Measurements from ENCODE around the gene CALML5.
"Not testable (repeated sequence)": the region's sequence is repeated elsewhere in the genome, so short reads cannot be mapped to it uniquely, and the experiment has no call there.

The CALML5 gene

GRCh38 chr10:5479481-5480161, 19.7 kb downstream of the CALML5 start:
- DNase-seq = no peak

DNA sequence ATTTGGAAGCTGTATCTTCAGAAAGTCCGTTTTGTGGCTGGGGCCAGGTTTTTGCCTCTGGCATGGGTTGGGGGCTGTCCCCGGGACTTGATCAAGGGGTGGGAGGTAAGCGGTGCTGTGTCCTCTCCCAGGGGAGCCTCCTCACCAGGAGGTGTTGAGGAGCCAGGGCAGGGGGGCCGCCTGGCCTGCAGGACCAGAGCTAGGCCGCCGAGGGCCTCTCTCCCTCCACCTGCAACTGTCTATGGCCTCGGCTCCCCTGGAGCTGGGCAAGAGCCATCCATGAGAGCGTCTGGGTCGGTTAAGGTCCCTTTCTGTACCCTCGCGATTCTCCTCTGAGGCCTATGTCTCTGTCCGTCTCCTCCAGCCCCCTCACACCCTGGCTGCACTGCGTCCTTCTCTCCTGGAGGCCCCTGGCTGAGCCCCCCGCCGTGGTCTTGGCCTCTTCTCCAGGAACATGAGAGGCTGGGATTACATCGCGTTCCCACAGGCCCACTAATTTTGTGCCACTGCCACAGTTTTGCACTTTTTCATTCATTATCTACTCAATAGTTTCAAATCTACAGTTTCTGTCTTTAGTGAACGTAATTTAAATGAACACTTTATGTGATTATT, 20.6 kb downstream of the CALML5 start:
- DNase-seq = no peak

DNA sequence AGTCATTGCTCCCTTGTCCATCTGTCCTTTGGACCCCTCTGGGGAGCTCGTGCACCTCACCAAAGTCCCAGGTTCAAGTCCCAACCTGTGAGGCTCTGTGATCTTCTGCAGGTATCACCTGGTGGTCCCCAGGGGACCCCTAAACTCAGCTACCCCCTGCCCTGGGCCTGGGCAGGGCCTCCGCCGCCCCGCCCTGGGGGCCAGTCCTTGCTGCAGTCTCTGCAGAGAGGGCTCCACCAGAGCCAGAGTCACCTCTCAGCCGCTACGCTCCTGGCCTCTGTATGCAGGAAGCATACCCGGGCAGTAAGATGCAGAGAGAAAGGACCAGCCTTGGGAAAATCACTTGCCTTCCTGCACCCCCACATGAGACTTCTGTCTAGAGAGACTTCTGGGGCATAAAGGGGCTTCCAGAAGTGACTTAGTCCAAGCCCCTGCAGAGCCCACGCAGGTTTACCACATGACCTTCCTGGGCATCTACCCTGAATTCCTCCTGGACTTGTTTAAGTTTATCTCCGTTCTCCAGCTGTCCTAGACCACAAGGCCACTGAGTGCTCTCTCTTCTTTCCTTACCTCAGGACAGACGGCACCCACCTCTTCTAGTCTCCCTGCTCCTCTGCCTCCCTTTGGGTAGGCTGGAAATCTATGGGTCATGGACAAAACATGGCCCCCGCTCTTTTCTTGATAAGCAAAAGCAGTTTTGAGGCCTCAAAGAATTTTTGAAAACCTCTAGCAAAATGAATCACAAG, 21.2 kb downstream of the CALML5 start:
- no peak for DNase-seq

- DNase-seq = no peak
These were observed 22.3 kb downstream of the CALML5 start for GRCh38 chr10:5476918-5477525.

DNA sequence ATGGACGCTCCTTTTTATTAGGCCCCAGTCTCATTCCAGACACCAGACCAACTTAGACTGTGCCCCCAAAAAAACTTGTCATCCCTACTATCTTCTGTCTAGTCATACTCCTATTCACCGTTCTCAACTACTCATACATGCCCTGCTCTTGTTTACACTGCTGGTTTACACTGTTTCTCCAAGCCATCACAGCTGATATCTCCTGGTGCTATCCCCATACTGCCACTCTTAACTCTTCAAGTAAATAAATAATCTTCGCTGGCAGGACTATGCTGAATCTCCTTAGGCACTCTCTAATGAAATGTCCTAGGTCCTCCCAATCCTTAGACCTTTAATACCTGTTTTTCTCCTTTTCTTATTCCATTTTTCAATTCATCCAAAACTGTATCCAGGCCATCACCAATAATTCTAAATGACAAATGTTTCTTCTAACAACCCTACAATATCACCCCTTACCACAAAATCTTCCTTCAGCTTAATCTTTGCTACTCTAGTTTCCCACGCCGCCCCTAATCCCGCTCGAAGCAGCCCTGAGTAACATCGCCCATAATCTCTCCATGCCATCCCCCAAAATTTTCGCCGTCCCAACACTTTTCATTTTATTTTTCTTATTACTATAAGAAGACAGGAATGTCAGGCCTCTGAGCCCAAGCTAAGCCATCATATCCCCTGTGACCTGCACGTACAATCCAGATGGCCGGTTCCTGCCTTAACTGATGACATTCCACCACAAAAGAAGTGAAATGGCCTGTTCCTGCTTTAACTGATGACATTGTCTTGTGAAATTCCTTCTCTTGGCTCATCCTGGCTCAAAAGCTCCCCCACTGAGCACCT, 23.2 kb downstream of the CALML5 start:
- not testable (repeated sequence) for DNase-seq

GRCh38 chr10:5475088-5475487, 24.3 kb downstream of the CALML5 start:
- DNase-seq = not testable (repeated sequence)

GRCh38 chr10:5474642-5475041, 24.7 kb downstream of the CALML5 start:
- not testable (repeated sequence) for DNase-seq

DNA sequence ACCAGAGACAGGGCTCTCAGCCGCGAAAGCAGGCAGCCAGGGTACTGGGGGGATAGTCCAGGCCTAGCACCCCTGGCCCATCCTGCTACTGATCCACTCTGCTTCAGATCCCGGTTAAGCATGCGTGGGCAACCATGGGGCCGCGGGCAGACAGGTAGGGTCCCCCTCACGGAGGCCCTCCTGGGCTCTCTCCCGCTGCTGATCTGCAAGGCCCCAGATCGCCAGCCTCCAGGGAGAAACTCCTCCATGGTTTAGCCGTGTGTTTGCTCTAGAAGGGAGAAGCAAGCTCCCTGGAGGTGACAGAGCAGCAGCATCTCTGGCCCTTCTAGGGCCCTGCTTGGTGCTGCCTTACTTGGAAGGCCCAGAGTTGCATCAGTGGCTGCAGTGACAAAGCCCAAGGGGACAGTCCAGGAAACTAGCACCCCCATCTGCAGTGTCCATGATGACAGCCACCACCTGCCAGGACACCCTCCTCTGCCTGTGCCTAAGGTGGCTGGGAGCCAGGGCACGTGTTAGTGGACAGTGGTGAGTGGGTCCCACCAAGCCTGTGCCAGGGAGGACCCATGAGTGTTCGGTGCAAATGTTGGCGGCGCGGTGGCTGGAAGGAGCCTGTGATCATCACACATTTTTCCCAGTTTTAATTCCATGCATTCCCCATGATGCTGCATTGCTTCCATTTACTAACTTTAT, 29.2 kb downstream of the CALML5 start:
- DNase-seq = no peak

DNA sequence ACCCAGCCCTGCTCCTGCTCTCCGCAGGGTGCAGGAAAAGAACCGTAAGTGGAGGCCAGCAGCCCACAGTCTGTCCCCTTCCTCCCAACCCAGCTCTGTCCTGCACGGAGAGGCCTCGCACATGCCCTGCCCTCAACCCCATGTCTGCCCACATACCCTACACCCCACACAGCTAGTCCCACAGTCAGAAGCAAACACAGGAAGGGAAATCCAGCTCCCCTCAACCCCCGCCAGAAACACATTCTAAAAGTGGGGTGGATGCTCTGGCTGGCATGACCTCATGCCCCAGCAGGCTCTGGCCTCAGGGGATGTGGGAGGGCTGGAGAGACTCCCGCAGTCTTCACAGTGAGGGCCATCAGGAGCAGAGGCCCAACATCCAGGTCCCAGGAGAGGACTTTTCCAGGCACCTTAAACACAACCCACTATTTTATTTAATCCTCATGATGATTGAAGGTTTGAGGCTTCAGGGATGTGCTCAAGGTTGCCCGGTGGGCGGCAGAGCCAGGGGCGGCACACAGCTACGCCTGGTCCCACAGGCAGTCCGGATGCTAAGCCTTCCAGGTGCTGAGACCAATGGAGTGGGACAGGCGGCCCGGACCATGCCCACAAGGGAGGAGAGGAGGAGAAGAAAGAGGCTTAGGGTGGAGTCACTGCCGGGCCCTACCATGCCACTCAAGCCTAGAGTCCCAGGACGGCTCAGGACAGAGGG, 29.9 kb downstream of the CALML5 start:
- no peak for DNase-seq

DNA sequence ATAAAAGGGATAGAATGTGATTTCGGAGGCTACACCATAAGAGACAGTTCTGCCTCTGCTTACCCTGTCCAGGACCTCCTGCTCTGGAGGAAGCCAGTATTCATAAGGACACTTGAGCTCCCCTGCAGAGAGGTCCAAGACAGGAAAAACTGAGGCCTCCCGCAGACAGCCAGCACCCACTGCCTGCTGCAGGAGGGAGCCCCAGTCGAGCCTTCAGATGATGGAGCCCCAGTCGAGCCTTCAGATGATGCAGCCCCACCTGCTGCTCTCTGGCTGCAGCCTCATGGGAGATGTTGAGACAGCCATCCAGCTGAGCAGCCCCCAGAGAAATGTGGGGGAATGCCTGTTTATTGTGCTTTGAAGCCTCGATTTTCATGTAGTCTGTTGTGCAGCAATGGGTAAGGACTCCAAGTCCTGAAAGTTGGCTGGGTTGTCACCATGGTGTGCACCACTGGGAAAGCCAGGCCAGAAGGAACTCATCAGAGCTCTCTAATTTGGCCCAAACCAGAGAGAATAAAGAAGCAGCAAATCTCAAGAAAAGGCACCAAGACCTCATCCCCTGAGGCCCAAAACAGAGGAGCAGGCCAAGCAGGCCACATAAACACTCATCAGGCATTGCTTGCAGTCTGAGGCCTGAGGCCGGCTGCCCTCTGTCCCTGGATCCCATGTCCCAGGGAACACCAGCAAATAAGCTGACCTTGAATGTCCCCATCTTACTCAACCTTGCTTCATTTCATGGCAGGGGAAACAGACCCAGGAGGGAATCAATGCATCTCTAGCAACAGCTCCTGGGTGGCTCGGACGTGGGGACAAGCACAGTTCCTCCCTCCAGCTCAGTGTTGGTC, 30.9 kb downstream of the CALML5 start:
- no peak for DNase-seq

DNA sequence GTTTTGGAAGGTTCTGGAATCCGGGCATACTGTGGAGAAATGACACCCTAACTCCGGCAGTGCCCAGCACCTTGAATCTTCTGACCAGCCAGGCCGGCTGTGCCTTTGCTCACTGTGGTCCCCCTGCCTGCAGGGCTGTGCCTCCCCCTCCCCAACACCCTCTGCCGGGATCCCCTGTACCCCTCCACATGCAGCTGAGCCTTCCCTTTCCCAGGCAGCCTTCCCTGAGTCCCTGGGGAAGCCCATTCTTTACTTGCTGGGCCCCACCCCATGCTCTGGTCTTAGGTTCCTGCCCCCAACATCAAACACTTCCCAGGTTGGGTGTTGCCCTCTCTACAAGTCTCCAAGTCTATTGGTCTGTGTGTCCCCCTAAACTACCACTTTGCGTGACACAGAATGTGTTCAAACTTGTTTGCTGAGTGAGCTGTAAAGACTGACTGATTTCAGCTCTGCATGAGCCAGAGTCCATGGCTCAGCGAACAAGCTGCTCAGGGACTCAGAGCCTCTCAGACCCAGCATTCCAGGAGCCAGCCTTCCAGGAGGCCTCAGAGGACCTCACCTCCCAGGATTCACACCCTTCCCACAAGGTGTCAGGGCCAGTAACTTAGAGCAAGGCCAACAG, 31.6 kb downstream of the CALML5 start:
- no peak for DNase-seq

DNA sequence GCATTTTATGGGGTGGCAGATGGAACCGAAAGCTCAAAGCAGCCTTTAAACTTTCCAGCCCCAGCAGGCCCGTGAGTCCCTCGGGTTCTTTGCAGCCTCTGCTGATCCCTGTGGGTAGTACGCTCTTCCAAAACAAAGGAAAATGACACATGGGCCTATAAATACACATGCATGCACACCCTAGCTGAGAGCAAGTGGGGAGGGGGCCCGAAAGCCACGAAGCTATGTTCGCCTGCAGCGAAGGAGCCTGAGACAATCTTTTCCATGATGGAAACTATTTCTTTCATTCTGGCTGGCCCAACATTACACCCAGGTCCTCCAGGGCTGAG, 32.2 kb downstream of the CALML5 start:
- DNase-seq = peak; percentile 26

GRCh38 chr10:5466451-5467206, 32.7 kb downstream of the CALML5 start:
- peak; percentile 92 for DNase-seq

GRCh38 chr10:5465976-5466450, 33.4 kb downstream of the CALML5 start:
- no peak for DNase-seq

DNA sequence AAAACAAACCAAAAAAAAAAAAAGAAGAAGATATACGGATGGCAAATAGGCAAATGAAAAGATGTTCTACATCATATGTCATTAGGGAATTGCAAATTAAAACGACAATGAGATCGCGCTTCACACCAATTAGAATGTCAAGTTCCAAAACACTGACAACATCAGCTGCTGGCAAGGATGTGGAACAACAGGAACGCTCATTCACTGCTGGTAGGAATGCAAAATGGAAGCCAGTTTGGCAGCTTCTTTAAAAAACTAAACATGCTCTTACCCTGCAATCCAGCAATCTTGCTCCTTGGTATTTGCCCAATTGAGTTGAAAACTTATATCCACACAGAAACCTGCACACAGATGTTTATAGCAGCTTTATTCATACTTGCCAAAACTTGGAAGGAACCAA, 34.8 kb downstream of the CALML5 start:
- DNase-seq = peak; percentile 14

DNA sequence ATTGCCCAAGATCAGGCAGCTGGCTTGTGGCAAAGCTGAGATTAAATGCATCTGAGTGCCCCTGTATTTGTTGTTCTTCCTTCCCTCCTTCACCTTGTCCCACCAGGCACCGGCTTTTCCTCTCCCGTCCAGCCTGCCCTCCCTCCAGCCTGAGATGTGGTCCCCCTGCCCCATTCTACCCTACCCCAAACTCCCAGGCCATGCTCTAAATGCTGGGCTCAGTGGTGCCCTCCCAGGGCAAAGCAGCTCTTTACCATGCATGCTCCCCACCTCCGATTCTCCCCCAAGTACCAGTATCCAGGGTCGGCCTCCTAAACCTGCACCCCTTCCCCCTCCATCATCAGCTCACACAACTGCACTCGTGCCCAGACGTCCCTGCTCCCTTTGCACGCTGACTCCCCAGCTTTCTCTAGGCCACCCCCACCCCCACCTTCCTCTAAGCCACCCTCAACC, 36.5 kb downstream of the CALML5 start:
- DNase-seq = no peak

GRCh38 chr10:5461914-5462840, 37.2 kb downstream of the CALML5 start:
- DNase-seq = peak; percentile 66

DNA sequence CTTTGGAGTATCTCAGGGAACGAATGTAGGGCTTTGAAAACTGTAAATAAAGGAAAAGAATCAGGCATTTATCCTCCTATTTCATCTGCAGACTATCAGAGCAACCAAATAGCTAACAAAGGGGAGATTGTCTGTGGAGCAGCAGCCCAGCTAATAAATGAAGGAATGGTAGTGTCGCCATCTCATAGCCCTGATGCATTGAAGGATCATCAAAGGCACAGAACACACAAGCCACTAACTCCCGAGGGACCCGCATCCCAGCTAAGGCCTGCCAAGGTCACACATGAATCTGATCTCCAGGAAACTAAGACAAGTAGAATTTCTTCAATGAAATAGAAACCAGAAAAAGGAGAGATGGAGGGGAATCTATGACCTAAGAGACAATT, 38.2 kb downstream of the CALML5 start:
- peak; percentile 44 for DNase-seq

All from fibroblast of upper back skin (primary cell).